Sigmoid colon (tissue), 7 donors: Measurements from ENCODE around the gene JPH4. TPM values are rescaled to one million over a fixed set of nuclear protein-coding genes. Genes with fewer than 3 reads are reported as not detected.
"Not testable (repeated sequence)": the region's sequence is repeated elsewhere in the genome, so short reads cannot be mapped to it uniquely, and the experiment has no call there.

Experiments used
- DNase-seq: peaks from one replicate; pipeline ENCODE4 v3.0.0-alpha.2; 2019
- H3K27ac ChIP-seq, 4 donors: fragments of 200-600 bp; sonication (generic); one replicate each; pipeline ENCODE4 v1.5.1; 2016 to 2019; ENCODE audit warnings: mild to moderate bottlenecking in 1 of 4
- H3K27me3 ChIP-seq, 3 donors: fragments of 200-600 bp; sonication (generic); one replicate each; pipeline ENCODE4 v1.5.1; 2019; ENCODE audit warnings: mild to moderate bottlenecking in 1 of 3
- H3K36me3 ChIP-seq, 4 donors: fragments of 200-600 bp; sonication (generic); one replicate each; pipeline ENCODE4 v1.5.1; 2016 to 2019
- H3K4me1 ChIP-seq, 4 donors: fragments of 200-600 bp; sonication (generic); one replicate each; pipeline ENCODE4 v1.5.1; 2017 to 2019
- H3K4me3 ChIP-seq, 4 donors: fragments of 200-600 bp; sonication (generic); one replicate each; pipeline ENCODE4 v1.5.1; 2017 to 2019; ENCODE audit warnings: mild to moderate bottlenecking in 2 of 4, moderate library complexity in 1 of 4
- H3K9me3 ChIP-seq, 4 donors: fragments of 200-600 bp in 3 of 4; sonication (generic) in 3 of 4; one replicate each; pipeline versions ENCODE4 v1.5.1 to v1.6.1; 2013 to 2019
- CTCF ChIP-seq, 4 experiments: fragments of 450-650 bp in 3 of 4; fragments of 200-600 bp in 1 of 4; IDR thresholded peaks; one replicate each; pipeline ENCODE4 v1.5.1; 2016 to 2019; ENCODE audit warnings: antibody characterized with exemption in 4 of 4, mild to moderate bottlenecking in 3 of 4, moderate library complexity in 2 of 4
- EP300 ChIP-seq, 4 donors: sonication (generic); formaldehyde crosslinking; IDR thresholded peaks; one replicate each; pipeline ENCODE4 v1.6.1; 2017; ENCODE audit warnings: antibody characterized with exemption in 4 of 4
- POLR2A ChIP-seq, 2 donors: fragments of 450-650 bp; IDR thresholded peaks; one replicate each; pipeline ENCODE4 v1.6.1; 2016; ENCODE audit warnings: antibody characterized with exemption in 2 of 2, mild to moderate bottlenecking in 2 of 2, moderate library complexity in 2 of 2
- POLR2AphosphoS5 ChIP-seq, 4 donors: sonication (generic); formaldehyde crosslinking; IDR thresholded peaks; one replicate each; pipeline ENCODE4 v1.6.1; 2017; ENCODE audit warnings: antibody characterized with exemption in 4 of 4
- WGBS, 2 donors: extraction: QIAGEN DNeasy Blood & Tissue Kit; methylation state at CpG; one replicate each; pipeline ENCODE4 v1.1.7; 2013; 5-methylcytosine and 5-hydroxymethylcytosine counted together
- intact Hi-C: fragments of 100-400 bp; cut with DNase I; formaldehyde crosslinking; loops from one replicate; pipeline ENCODE4 v1.15.1; 2023
- polyA plus RNA-seq, 3 donors: library from polyadenylated mRNA; stranded (reverse); fragments of 200-250 nt; gene quantifications; one replicate each; pipeline ENCODE4 v1.2.3, GENCODE V29; 2013
- total RNA-seq, 4 donors: library from RNA; depleted of rRNA; stranded (reverse); fragments of >200 nt; gene quantifications; one replicate each; pipeline ENCODE4 v1.1.0, GENCODE V29; 2016
- donor health status: healthy with polysubstance abuse.
- donor health status: Bipolar disorder and iron deficiency.
- donor health status: healthy.

The JPH4 gene
- total and polyA plus RNA-seq, 7 donors, result 0.60 to 3.0 (median 1.6) TPM; not detected in 1

GRCh38 chr14:23602181-23603095 is 23.8 kb upstream of the JPH4 start:
- WGBS, 2 donors, result 91 to 92% methylated on average over 12 of the region's 12 CpGs

GRCh38 chr14:23601845-23602180 is 23.2 kb upstream of the JPH4 start:
- TF ChIP-seq EP300 (IDR thresholded peaks at IDR 0.05), result no peak
- no peak for TF ChIP-seq POLR2AphosphoS5 (IDR thresholded peaks at IDR 0.05)
- no peak for TF ChIP-seq POLR2A (IDR thresholded peaks at IDR 0.05)
- Histone ChIP-seq H3K27ac (no peak overlapping the region), H3K27me3 (no peaks in the 10 kb centered on the region), H3K36me3 (no peaks in the 10 kb centered on the region), H3K4me1 (no peaks in the 10 kb centered on the region), H3K4me3 (no peak overlapping the region), H3K9me3 (no peaks in the 10 kb centered on the region)
- peak; percentile 4 for DNase-seq
- intact Hi-C loops, result no loop called here
- 75 to 76% methylated on average over 1 of the region's 1 CpG for WGBS, 2 donors

More at GRCh38 chr14:23602181-23603095, 23.8 kb upstream of the JPH4 start:
- no peaks in the 10 kb centered on the region for H3K9me3 ChIP-seq
- peak; percentile 19 for DNase-seq
- H3K27me3 ChIP-seq, result no peaks in the 10 kb centered on the region
- no peak overlapping the region for H3K27ac ChIP-seq
- H3K36me3 ChIP-seq, result no peaks in the 10 kb centered on the region
- intact Hi-C loops, result no loop called here
- H3K4me3 ChIP-seq, result no peak overlapping the region
- H3K4me1 ChIP-seq, result no peaks in the 10 kb centered on the region
- TF ChIP-seq CTCF (IDR thresholded peaks at IDR 0.05), result no peak
- TF ChIP-seq POLR2A (IDR thresholded peaks at IDR 0.05), result no peak
- no peak for TF ChIP-seq POLR2AphosphoS5 (IDR thresholded peaks at IDR 0.05)

GRCh38 chr14:23601424-23601823 is 22.8 kb upstream of the JPH4 start:
- Histone ChIP-seq H3K9me3 (no peaks in the 10 kb centered on the region), H3K4me3 (no peak overlapping the region), H3K4me1 (no peaks in the 10 kb centered on the region), H3K27ac (no peak overlapping the region), H3K27me3 (no peaks in the 10 kb centered on the region), H3K36me3 (no peaks in the 10 kb centered on the region)
- no peak for DNase-seq
- intact Hi-C loops, result no loop called here
- TF ChIP-seq EP300 (IDR thresholded peaks at IDR 0.05) (no peak), POLR2AphosphoS5 (IDR thresholded peaks at IDR 0.05) (no peak), CTCF (IDR thresholded peaks at IDR 0.05) (no peak), POLR2A (IDR thresholded peaks at IDR 0.05) (no peak)

GRCh38 chr14:23600806-23601205 is 22.2 kb upstream of the JPH4 start:
- Histone ChIP-seq H3K4me1 (no peaks in the 10 kb centered on the region), H3K36me3 (no peaks in the 10 kb centered on the region), H3K27ac (no peak overlapping the region), H3K4me3 (no peak overlapping the region), H3K27me3 (no peaks in the 10 kb centered on the region), H3K9me3 (no peaks in the 10 kb centered on the region)
- intact Hi-C loops, result no loop called here
- 99% methylated on average over 1 of the region's 1 CpG for WGBS, 2 donors
- TF ChIP-seq POLR2AphosphoS5 (IDR thresholded peaks at IDR 0.05) (no peak), POLR2A (IDR thresholded peaks at IDR 0.05) (no peak), EP300 (IDR thresholded peaks at IDR 0.05) (no peak), CTCF (IDR thresholded peaks at IDR 0.05) (no peak)
- no peak for DNase-seq

GRCh38 chr14:23600322-23600707 is 21.7 kb upstream of the JPH4 start:
- 49 to 91% methylated on average over 2 of the region's 2 CpGs for WGBS, 2 donors
- DNase-seq, result peak; percentile 21
- H3K9me3 ChIP-seq, result no peaks in the 10 kb centered on the region
- H3K27me3 ChIP-seq, result no peaks in the 10 kb centered on the region
- no peaks in the 10 kb centered on the region for H3K4me1 ChIP-seq
- intact Hi-C loops, result no loop called here
- H3K36me3 ChIP-seq, result no peaks in the 10 kb centered on the region
- no peak overlapping the region for H3K4me3 ChIP-seq
- no peak overlapping the region for H3K27ac ChIP-seq
- TF ChIP-seq POLR2AphosphoS5 (IDR thresholded peaks at IDR 0.05) (no peak), CTCF (IDR thresholded peaks at IDR 0.05) (no peak), POLR2A (IDR thresholded peaks at IDR 0.05) (no peak), EP300 (IDR thresholded peaks at IDR 0.05) (no peak)

- WGBS, 2 donors, result 87 to 91% methylated on average over 3 of the region's 3 CpGs
- H3K27ac ChIP-seq, H3K36me3 ChIP-seq, H3K27me3 ChIP-seq, H3K4me3 ChIP-seq, DNase-seq, H3K4me1 ChIP-seq, intact Hi-C loops, H3K9me3 ChIP-seq: not testable (repeated sequence)
These were observed 15.6 kb upstream of the JPH4 start for GRCh38 chr14:23594191-23594590.
